ENCODE data around the gene BPI.

The BPI gene

DNA sequence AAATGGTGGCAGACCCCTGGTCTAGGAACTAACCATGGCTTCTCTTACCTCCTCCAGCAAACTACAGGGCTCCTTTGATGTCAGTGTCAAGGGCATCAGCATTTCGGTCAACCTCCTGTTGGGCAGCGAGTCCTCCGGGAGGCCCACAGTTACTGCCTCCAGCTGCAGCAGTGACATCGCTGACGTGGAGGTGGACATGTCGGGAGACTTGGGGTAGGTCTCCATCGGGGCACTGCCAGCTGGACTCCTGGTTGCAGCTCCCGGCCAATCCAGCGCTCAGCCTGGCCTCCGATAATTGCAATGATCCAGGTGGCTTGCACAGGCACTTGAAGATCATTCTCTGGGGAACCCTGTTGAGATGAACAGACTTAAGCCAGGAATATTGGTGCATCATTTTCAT is 50.3 kb downstream of the BPI start:
- Mint-ChIP-seq H3K4me3 (no peak overlapping the region), H3K27me3 (ENCODE audit: low read depth) (no peaks in the 10 kb centered on the region), H3K27ac (peak overlapping the region in 2 of 3 experiments; percentile 28 to 32), H3K4me1 (peaks cover 17% of the 10 kb centered on the region), H3K9me3 (no peaks in the 10 kb centered on the region), H3K36me3 (ENCODE audit: low read depth) (no peaks in the 10 kb centered on the region)
- TF ChIP-seq, protein P1, sequence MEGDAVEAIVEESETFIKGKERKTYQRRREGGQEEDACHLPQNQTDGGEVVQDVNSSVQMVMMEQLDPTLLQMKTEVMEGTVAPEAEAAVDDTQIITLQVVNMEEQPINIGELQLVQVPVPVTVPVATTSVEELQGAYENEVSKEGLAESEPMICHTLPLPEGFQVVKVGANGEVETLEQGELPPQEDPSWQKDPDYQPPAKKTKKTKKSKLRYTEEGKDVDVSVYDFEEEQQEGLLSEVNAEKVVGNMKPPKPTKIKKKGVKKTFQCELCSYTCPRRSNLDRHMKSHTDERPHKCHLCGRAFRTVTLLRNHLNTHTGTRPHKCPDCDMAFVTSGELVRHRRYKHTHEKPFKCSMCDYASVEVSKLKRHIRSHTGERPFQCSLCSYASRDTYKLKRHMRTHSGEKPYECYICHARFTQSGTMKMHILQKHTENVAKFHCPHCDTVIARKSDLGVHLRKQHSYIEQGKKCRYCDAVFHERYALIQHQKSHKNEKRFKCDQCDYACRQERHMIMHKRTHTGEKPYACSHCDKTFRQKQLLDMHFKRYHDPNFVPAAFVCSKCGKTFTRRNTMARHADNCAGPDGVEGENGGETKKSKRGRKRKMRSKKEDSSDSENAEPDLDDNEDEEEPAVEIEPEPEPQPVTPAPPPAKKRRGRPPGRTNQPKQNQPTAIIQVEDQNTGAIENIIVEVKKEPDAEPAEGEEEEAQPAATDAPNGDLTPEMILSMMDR (IDR thresholded peaks at IDR 0.05; ENCODE audit: unreplicated experiment in 3 of 3), result no peak

DNA sequence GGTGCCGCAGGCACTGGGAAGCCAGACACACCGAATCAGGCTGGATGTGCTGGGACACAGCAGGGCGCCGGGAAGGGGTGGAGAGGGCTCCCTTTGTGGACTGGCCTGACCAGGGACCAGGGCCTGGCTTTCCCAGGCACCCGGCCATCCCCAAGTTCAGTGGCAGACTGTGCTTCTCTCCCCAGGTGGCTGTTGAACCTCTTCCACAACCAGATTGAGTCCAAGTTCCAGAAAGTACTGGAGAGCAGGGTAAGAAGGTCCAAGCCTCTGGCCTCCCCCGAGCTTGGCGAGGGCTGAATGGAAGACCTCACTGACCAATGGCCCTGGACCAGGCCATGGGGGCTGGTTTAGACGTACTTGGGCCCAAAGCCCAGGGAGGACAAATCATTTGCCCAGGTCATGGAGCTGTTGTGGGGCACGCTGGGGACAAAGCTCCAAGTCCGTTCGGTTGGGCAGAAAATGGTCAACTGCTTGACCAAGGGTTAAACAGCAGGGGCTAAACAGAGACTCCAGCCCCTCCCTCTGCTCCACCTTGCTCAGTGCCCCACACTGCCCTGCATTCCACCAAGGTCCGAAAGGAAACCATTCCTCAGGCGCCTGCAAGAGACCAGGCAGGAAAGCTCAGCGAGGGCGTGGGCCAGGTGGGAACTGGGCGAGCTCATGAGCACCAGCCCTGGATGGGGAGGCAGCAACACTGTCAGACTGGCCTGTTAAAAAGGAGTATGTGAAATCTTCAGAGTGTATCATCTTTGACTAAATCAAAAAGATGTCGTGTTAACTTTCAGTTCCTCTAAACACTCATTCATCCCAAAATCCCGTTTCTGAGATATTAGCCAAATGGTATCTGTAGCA is 51.4 kb downstream of the BPI start:
- Mint-ChIP-seq H3K36me3 (ENCODE audit: low read depth) (no peaks in the 10 kb centered on the region), H3K4me1 (peaks cover 17% of the 10 kb centered on the region), H3K9me3 (no peaks in the 10 kb centered on the region), H3K27ac (no peak overlapping the region), H3K27me3 (ENCODE audit: low read depth) (no peaks in the 10 kb centered on the region), H3K4me3 (no peak overlapping the region)
- TF ChIP-seq, protein P1 (IDR thresholded peaks at IDR 0.05; ENCODE audit: unreplicated experiment in 3 of 3), result no peak

DNA sequence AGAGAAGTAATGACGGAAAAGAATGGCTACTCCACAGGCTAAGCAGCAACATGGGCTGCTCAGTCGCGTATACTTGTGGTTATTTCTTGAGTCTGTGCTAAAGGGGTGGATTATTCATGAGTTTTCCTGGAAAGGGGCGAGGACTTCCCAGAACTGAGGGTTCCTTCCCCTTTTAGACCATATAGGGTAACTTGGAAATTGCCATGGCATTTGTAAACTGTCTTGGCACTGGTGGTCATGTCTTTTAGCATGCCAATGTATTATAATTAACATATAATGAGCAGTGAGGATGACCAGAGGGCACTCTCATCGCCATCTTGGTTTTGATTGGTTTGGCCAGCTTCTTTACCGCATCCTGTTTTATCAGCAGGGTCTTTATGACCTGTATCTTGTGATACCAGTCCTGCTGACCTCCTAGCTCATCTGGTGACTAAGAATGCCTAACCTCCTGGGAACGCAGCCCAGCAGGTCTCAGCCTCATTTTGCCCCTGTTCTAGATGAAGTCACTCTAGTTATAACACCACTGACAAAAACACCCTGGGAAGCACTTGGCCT is 53.8 kb downstream of the BPI start:
- Mint-ChIP-seq H3K9me3 (no peaks in the 10 kb centered on the region), H3K27me3 (ENCODE audit: low read depth) (no peaks in the 10 kb centered on the region), H3K27ac (no peak overlapping the region), H3K4me1 (peaks cover 17% of the 10 kb centered on the region), H3K36me3 (ENCODE audit: low read depth) (no peaks in the 10 kb centered on the region), H3K4me3 (no peak overlapping the region)
- TF ChIP-seq, protein P1 (IDR thresholded peaks at IDR 0.05; ENCODE audit: unreplicated experiment in 3 of 3), result no peak

DNA sequence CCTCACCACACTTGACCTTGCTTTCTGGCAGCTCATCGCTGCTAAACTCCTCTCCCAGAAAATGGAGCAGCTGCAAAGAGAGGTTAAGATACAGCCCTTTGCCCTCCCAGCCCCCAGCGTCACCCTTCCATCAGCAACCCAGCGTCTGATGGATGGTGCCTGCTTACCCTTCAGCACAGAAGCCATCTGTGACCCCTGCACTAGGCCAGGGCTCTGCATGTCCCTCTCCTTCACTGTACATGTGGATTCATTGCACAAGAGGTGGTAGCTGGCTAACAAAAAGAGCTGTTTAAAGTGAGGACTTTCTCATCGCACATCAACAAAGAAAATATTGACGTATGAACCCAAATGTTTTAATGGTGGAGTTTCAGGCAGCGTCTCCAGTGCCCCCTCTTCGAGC is 54.6 kb downstream of the BPI start:
- TF ChIP-seq, protein P1 (IDR thresholded peaks at IDR 0.05; ENCODE audit: unreplicated experiment in 3 of 3), result no peak
- Mint-ChIP-seq H3K4me3 (no peak overlapping the region), H3K36me3 (ENCODE audit: low read depth) (no peaks in the 10 kb centered on the region), H3K4me1 (peaks cover 11% of the 10 kb centered on the region), H3K9me3 (no peaks in the 10 kb centered on the region), H3K27me3 (ENCODE audit: low read depth) (no peaks in the 10 kb centered on the region), H3K27ac (no peak overlapping the region)

DNA sequence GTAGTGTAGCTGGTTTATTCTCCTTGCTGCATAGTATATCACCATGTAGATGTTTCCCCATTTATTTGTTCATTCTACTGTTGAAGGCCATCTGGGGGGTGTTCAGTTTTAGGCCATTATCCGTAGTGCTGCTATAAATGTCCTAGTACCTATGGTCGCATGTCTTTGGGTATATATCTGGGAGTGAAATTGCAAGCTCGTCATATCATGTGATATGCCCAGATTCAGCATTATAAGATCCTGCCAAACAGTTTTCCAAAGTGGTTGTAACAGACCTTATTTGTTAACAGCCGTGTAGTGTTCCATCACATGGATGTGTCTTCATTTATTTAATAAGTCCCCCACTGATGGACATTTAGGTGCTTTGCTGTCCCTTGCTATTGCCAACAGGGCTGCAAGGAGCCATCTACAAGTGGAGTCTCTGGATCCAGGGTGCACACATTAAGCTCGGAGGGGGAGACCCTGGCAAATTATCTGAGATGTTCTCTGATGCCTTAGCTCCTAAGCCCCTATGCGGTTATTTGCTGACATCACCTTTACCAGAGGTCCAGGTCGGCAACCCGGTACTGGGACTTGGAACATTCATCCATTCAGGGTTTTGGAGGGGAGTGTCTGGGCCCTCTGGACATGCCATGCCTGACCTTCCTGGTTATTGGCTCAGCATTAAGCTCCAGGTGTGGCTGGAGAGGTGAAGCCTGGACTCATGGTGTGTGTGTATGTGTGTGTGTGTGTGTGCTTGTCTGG is 59.2 kb downstream of the BPI start:
- Mint-ChIP-seq H3K36me3 (ENCODE audit: low read depth) (no peaks in the 10 kb centered on the region), H3K27me3 (ENCODE audit: low read depth) (no peaks in the 10 kb centered on the region), H3K27ac (no peak overlapping the region)

More for the DNA sequence above, 59.2 kb downstream of the BPI start:
- no peaks in the 10 kb centered on the region for H3K9me3 Mint-ChIP-seq
- H3K4me3 Mint-ChIP-seq, result no peak overlapping the region
- TF ChIP-seq, protein P1 (IDR thresholded peaks at IDR 0.05; ENCODE audit: unreplicated experiment in 3 of 3), result no peak
- no peaks in the 10 kb centered on the region for H3K4me1 Mint-ChIP-seq
